Stimulated activated CD8-positive, alpha-beta memory T cell treated with anti-CD3 and anti-CD28 coated beads, Interleukin-7, amount 100 ng/mL, for 4 hours (primary cell): Measurements from ENCODE around the gene MCTP1.
"Not testable (repeated sequence)": the region's sequence is repeated elsewhere in the genome, so short reads cannot be mapped to it uniquely, and the experiment has no call there.

Experiments
- DNase-seq, 2 donors: peaks; one replicate each; pipeline ENCODE4 v3.0.0-alpha.2; 2020; ENCODE audit warnings: low read depth in 2 of 2

Gene MCTP1

DNA sequence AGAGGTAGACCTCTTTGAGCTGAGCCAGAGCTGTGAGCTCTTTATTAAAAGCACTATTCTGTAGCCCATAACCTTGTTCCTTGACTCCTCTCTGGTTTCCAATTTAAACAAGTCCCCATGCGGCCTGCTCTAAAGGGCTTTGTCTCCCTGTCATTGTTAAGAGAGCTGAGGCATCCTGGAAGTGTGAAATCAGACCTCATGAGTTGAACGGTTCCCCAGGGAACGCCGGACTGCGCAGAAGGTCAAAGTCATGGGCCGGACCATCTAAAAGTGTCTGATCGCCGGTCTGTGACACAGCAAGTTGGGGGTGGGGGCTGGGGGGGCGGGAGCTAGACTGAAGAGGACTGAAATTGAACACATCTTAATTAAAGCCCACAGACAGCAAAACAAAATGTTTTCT, 400.6 kb downstream of the MCTP1 start:
- no peak for DNase-seq

DNA sequence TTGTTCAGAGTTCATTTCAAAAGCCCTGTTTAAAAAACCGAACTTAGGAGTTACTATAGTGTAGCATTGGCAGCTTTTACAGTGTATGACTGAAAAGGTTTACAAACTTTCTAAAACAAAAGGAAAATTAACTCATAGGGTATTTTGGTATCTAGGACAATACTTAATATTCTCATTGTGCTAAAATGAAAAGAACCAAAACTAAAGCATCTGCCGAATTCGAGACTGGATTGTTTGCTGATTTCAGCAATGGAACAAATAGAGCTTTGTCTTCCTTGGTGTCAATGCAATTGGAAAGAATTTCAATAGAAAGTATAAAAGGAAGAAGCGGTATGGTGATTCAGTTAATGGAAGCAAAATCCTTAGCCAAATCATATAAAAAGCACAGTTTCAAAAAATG, 412.4 kb downstream of the MCTP1 start:
- no peak for DNase-seq

- DNase-seq: no peak
These were observed 414.2 kb downstream of the MCTP1 start for GRCh38 chr5:94870511-94871183.

DNA sequence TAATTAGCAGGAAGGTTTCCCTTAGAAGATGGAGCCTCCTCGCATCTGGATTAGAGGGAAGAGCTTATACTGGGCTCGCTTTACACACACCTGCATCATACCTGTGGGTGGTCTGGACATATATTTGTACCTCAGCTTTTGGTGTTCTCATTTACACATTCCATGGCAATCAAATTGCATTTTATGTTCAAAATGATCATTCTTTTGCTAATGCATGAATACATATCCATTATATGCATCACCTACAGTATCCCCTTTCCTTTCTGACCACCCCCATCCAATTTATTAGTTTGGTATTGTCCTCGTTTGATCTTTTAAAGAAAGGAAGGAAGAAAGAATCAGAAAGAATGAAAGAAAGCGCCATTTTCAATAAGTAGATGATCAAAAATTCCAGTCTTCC, 415.0 kb downstream of the MCTP1 start:
- DNase-seq: no peak

- DNase-seq: no peak
These were observed 420.9 kb downstream of the MCTP1 start for GRCh38 chr5:94863951-94864350.

GRCh38 chr5:94857111-94857510, 427.8 kb downstream of the MCTP1 start:
- no peak for DNase-seq

DNA sequence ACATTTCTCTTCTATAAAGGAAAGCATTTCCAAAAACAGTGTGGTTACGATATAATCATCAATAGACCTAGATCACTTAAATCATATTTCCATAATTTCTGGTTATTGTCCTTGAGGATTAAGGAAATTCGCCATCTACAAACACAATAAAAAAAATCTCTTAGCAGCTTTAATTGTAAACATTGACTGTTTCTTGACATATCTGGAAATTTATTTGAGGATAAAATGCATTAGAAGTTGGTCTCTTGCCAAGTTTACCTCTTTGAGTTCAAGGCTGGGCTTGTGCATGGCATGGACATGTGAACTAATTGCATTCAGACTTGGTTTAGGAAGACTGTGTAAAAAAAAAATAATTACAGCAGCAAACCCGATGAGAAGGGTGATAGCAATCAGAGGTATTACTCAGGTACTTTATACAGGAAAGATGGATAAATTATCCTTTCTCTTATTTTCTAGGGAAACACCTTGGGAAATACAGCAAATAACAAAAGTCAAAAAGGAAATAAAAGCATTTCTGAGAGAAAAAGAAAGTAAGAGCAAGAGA, 428.6 kb downstream of the MCTP1 start:
- DNase-seq: no peak

DNA sequence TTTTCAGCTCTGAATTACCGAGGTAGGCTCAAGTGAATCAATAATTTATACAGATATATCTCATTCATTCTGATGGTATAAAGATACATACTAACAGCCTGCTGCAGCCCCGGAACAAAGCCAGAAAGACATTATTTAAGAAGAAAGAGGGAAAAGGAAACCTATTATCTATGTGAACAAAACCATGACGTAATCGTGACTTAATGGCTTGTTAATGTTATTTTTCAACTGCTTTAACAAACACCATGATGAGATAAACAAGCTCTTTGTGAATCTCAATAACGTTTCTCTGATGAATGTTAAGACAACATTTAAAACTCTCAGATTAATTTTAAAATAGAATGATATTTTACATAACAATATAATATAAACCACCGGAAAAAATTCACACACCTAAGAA, 429.4 kb downstream of the MCTP1 start:
- no peak for DNase-seq

DNA sequence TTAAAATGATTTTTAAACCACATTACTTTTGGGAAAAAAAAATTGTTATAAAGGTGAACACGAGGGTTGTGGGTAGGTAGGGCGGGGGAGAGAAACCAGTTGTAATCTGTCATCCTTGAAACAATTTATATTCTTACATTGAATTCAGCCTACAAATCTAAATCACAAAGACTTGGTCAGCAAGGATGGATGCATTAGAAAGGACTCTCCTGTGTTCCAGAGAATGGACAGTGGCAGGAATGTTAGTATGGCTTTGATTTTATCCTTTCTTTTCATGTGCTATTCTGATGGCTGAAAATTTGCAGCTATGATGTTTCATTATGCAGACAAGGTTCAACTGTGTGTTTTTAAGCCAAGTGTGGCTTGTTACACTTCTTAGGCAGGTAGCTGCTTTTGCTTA, 431.8 kb downstream of the MCTP1 start:
- DNase-seq: no peak

DNA sequence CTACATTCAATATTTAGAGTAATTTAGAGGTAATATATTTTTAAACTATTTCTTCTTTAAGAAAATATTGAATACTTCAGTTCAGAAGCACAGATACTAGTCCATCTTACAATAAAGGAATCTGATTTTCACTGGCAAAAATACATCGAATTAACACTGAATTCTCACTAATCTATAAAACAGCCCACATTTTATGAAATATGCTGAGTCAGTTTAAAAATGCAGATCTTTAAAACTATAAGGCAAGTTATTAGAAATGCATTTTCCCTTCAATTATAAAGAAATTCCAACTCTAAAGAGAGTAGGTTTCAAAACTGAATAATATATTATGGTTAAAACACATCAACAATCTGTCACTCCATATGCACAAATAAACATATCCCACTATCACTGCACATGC, 433.9 kb downstream of the MCTP1 start:
- DNase-seq: no peak

DNA sequence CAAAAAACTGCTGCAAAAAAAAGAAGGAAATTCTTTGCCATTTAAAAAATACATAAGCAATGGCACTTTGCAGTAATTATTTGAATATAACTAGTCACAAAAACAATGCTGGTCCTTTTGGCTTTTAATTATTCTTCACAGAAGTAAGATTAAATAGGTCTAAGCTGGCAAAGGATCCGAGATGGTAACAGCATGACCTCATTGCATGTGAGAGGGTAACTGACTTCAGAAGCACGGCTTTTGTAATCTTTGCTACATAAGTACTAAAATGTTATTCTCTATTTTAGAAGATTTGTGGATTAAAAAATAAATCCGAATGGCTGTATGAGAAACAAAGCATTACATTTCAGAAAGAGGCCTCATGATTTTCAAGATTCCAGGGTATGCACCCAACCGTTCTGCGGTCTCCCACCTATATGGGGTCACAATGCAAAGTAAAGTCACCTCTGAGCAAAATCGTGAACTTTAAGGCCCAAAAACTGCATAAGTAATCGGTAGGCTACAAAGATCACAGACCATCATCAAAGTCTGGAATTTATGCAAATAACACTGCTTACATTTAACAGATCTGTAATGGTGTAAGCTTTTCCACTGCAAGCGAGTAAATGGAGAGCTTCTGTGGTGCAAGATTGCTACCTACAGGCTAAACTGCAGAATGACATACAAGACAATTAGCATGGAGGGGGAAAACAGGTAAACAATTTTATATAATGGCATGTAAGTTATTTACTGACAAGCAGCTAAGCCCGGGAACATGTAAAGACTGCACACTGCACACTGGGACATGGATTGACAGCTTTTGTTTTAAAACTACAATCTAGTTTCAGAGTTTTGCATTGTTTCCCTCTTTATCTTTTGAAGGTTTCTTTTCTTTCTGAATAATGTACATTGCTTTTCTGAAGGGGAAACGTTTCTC, 434.8 kb downstream of the MCTP1 start:
- DNase-seq: no peak

DNA sequence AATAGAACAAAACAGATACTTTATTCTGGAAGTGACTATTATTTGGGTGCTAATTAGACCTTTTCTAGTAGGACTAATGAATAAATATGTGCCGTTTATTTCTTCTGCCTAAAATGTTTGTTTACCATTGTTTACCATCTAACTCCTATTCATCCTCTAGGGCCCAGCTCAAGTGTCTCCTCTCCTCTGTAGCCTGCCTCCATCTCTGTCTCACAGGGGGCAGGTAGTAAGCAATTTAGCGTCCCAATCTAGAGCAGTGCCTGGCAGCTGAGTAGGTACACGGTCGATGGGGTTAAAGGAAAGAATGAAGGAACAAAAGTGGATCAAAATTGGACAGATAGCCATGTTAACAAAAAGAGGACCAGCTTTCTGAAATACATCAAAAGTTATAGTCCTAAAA, 435.6 kb downstream of the MCTP1 start:
- DNase-seq: no peak

DNA sequence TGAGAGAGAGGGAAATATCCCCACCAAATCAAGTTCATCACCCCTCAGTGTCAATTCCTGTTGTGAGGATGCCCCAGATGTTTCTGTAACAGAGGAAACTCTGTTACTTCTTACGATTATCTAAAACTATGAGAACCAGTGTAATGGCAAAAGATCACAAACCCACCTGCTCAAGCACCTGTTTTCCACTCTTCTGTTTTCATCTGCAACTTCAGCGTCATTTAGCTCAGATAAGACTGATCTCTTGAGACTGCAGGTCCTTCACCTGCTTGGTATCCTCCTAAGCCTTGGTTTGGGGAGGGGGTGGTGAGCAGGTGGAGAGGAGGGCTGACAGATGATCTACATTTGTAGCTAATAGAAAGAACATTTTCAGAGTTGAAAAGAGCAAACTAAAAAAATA, 437.2 kb downstream of the MCTP1 start:
- no peak for DNase-seq

DNA sequence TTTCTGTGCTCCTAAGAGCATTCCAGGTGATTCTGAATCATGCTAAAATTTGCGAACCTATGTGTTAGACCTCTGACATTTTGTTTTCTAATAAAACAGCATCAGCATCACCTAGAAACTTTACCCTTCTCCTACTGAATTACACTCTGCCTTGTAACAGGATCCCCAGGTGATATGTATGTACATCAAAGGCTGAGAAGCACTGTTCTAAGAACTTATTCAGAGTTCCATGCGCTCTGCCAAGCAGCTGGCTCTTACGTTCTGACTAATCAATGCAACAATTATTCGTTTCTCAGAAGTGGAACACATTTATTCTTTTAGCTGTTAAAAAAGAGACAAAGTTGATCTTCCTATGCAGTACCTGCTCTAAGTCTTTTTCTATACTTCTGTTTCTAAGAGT, 437.9 kb downstream of the MCTP1 start:
- no peak for DNase-seq

DNA sequence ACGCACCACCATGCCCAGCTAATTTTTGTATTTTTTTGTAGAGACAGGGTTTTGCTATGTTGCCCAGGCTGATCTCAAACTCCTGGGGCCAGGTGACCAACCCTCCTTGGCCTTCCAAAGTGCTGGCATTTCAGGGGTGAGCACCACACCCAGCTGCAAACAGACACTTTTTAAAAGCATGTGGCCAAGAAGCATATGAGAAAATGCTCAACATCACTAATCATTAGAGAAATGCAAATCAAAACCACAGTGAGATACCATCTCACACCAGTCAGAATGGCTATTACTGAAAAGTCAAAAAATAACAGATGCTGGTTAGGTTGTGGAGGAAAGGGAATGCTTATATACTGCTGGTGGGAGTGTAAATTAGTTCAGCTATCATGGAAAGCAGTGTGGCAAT, 439.2 kb downstream of the MCTP1 start:
- DNase-seq: not testable (repeated sequence)

GRCh38 chr5:94841598-94842322, 443.1 kb downstream of the MCTP1 start:
- no peak for DNase-seq

DNA sequence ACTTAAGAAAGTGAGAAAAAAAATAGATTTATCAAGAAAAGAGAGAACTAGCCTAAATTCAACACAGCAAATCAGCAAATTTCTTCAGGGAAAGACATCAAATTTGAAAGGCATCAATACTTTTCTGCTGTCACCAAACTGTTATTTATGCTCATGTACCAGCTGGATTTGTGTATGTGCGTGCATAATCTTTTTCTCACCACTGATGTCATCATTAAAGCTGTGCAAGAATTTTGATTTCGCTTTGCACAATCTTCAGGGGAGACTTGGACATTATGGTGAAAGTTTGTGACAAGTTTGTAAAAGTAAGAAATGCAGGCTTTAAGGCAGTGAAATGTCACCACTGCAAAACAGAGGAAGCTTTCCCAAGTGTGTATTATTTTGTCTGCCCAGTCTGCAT, 451.0 kb downstream of the MCTP1 start:
- DNase-seq: no peak

DNA sequence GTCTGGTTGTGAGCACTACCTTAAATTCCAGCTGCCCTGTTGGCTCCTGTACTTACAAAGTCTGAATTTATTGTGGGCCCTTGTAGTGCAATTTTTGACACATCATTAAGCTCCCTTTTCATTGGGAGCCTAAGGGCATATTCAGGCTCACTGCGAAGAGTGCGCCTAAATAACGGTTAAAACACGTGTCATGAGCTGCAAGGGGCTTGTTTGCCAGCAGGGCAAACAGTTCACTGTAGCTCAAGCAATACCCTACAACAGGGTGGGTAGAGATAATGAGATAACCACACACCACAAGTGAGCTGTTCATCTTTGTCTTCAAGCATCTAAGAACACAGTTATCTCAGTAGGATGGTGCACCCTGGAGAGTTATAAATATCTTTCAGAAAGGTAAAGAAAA, 452.2 kb downstream of the MCTP1 start:
- no peak for DNase-seq

DNA sequence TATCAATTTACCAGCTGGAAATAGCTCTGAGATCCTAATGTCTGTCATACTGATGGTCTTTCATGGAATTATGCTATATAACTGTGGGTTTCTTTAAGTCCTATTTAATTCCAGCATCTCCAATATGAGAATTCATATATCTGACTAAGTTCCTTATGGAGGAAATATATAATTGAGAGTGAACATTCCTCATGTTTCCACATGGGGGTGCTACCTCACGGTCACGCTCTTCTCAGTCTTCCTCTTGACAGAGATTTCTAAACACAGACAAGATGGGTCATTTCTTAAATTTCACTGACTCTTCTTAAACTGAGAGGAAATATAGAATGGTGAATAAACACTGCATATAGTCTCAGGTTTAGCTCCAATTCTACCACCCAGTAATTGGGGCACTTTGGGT, 454.4 kb downstream of the MCTP1 start:
- no peak for DNase-seq

DNA sequence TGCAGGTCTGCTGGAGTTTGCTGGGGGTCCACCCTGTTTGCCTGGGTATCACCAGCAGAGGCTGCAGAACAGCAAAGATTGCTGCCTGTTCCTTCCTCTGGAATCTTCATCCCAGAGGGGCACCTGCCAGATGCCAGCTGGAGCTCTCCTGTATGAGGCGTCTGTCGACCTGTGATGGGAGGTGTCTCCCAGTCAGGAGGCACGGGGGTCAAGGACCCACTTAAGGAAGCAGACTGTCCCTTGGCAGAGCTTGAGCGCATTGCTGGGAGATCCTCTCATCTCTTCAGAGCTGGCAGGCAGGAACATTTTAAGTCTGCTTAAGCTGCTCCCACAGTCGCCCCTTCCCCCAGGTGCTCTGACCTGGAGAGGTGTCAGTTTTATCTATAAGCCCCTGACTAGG, 456.7 kb downstream of the MCTP1 start:
- not testable (repeated sequence) for DNase-seq

DNA sequence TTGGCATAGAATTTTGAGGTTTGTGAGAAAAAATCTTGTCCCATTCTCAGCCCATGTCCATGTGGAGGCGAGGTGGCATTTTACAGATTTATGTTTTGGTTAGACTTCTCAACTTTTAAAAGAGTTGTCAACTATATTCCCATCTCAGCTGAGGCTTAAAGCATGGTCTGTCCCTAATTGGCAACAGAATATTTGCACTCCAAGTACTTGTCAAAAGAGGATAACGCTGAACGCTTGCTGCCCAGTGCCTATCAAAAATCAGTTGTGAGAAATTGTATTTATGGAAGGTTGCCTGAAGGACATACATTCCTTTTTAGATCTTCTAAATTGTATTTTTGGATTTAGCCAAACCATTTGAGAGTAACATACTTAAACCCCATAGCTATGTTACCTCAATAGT, 464.4 kb downstream of the MCTP1 start:
- no peak for DNase-seq

- no peak for DNase-seq
These were observed 466.0 kb downstream of the MCTP1 start for GRCh38 chr5:94818904-94819303.
